ENCODE measurements around the gene METTL27.
"Not testable (repeated sequence)": the region's sequence is repeated elsewhere in the genome, so short reads cannot be mapped to it uniquely, and the experiment has no call there.

The METTL27 gene

GRCh38 chr7:73869011-73869798 lies 26.9 kb upstream of the METTL27 start:
- DNase-seq: no peak

GRCh38 chr7:73866446-73866767 lies 24.1 kb upstream of the METTL27 start:
- no peak for DNase-seq

- DNase-seq: peak; percentile 19
Measured at GRCh38 chr7:73865738-73866445, 23.6 kb upstream of the METTL27 start.

- DNase-seq: no peak
Measured at GRCh38 chr7:73864981-73865711, 22.8 kb upstream of the METTL27 start.

- no peak for DNase-seq
Measured at GRCh38 chr7:73861305-73861704, 19.0 kb upstream of the METTL27 start.

GRCh38 chr7:73860859-73861258 lies 18.5 kb upstream of the METTL27 start, which contains the start of gene TMEM270:
TMEM270 (plus strand) TSS chr7:73861159; CDS start chr7:73861195, 36 bp downstream.
- no peak for DNase-seq

GRCh38 chr7:73858807-73859206 lies 16.5 kb upstream of the METTL27 start:
- DNase-seq: no peak

- no peak for DNase-seq
Measured at GRCh38 chr7:73856941-73857340, 14.6 kb upstream of the METTL27 start.

- DNase-seq: no peak
Measured at GRCh38 chr7:73852500-73852899, 10.2 kb upstream of the METTL27 start.

- DNase-seq: no peak
Measured at GRCh38 chr7:73851410-73852338, 9.4 kb upstream of the METTL27 start.

GRCh38 chr7:73850781-73851207 lies 8.5 kb upstream of the METTL27 start:
- no peak for DNase-seq

- DNase-seq: no peak
Measured at GRCh38 chr7:73847941-73848723, 5.8 kb upstream of the METTL27 start.

GRCh38 chr7:73845701-73846195 lies 3.4 kb upstream of the METTL27 start:
- DNase-seq: not testable (repeated sequence)

GRCh38 chr7:73844848-73845460 lies 2.6 kb upstream of the METTL27 start:
- DNase-seq: no peak

GRCh38 chr7:73844131-73844547 lies 1.8 kb upstream of the METTL27 start:
- no peak for DNase-seq

GRCh38 chr7:73841689-73842066 lies 638 bp downstream of the METTL27 start:
- no peak for DNase-seq

- no peak for DNase-seq
Measured at GRCh38 chr7:73840715-73841379, 1.5 kb downstream of the METTL27 start.

GRCh38 chr7:73839743-73840714 lies 2.3 kb downstream of the METTL27 start:
- no peak for DNase-seq

- no peak for DNase-seq
Measured at GRCh38 chr7:73839290-73839689, 3.0 kb downstream of the METTL27 start.

Measured in NCI-H345 (cell line).